Transverse colon (tissue), 4 donors: ENCODE results near the gene THADA. TPM values are rescaled to one million over a fixed set of nuclear protein-coding genes. Genes with fewer than 3 reads are reported as not detected.
"Not testable (repeated sequence)": the region's sequence is repeated elsewhere in the genome, so short reads cannot be mapped to it uniquely, and the experiment has no call there.

Experiments used
- DNase-seq: peaks from one replicate; pipeline ENCODE4 v3.0.0-alpha.2; 2019
- H3K27ac ChIP-seq, 4 donors: fragments of 200-600 bp; sonication (generic); 2 replicates each; pipeline ENCODE4 v1.5.1; 2016 to 2018; ENCODE audit warnings: inconsistent platforms in 4 of 4
- H3K27me3 ChIP-seq: fragments of 200-600 bp; sonication (generic); 2 replicates; pipeline ENCODE4 v1.5.1; 2017; ENCODE audit warnings: inconsistent platforms
- H3K36me3 ChIP-seq, 4 donors: fragments of 200-600 bp; sonication (generic); 2 replicates each; pipeline ENCODE4 v1.5.1; 2017 to 2019; ENCODE audit warnings: inconsistent platforms in 4 of 4
- H3K4me1 ChIP-seq, 4 donors: fragments of 200-600 bp; sonication (generic); 2 replicates each; pipeline ENCODE4 v1.5.1; 2017 to 2020; ENCODE audit warnings: inconsistent platforms in 4 of 4
- H3K4me3 ChIP-seq, 4 donors: fragments of 200-600 bp; sonication (generic); 1 replicate in 1 of 4; 2 replicates in 3 of 4; pipeline versions ENCODE4 v1.5.1 to v1.6.1; 2017 to 2019; ENCODE audit warnings: inconsistent platforms in 4 of 4
- H3K9me3 ChIP-seq, 2 donors: fragments of 200-600 bp; sonication (generic); 2 replicates each; pipeline ENCODE4 v1.5.1; 2017 to 2019; ENCODE audit warnings: inconsistent platforms in 2 of 2
- CTCF ChIP-seq, 5 experiments: fragments of 200-600 bp in 3 of 5; fragments of 450-650 bp in 2 of 5; sonication (generic) in 3 of 5; IDR thresholded peaks; 1 replicate in 2 of 5; 2 replicates in 3 of 5; pipeline ENCODE4 v1.5.1; 2016 to 2017; ENCODE audit warnings: antibody characterized with exemption in 5 of 5, inconsistent platforms in 3 of 5, mild to moderate bottlenecking in 2 of 5, moderate library complexity in 1 of 5
- EP300 ChIP-seq: sonication (generic); formaldehyde crosslinking; IDR thresholded peaks from one replicate; pipeline ENCODE4 v1.6.1; 2017; ENCODE audit warnings: antibody characterized with exemption, low read depth
- POLR2A ChIP-seq: fragments of 450-650 bp; IDR thresholded peaks from one replicate; pipeline ENCODE4 v1.6.1; 2016; ENCODE audit warnings: antibody characterized with exemption, mild to moderate bottlenecking, moderate library complexity
- POLR2AphosphoS5 ChIP-seq, 3 donors: sonication (generic); formaldehyde crosslinking; IDR thresholded peaks; one replicate each; pipeline ENCODE4 v1.6.1; 2016; ENCODE audit warnings: antibody characterized with exemption in 3 of 3
- WGBS, 2 donors: methylation state at CpG; one replicate each; pipeline ENCODE4 v1.1.5; 2018; ENCODE audit warnings: low coverage in 1 of 2; 5-methylcytosine and 5-hydroxymethylcytosine counted together
- in situ Hi-C, 4 donors: fragments of 200-750 bp; cut with MboI; loops; one replicate each; pipeline versions ENCODE4 v1.15.0 to v1.15.1; 2017; ENCODE audit warnings: low sequenced_read_pairs in 3 of 4, low pct_ligation_motif_present in 1 of 4, low pct_unique_long_range_greater_than_20kb in 1 of 4
- intact Hi-C: fragments of 100-400 bp; cut with DNase I; formaldehyde crosslinking; loops from one replicate; pipeline ENCODE4 v1.15.1; 2023; ENCODE audit warnings: low total_unique reads
- total RNA-seq, 4 donors: library from RNA; depleted of rRNA; stranded (reverse); fragments of >200 nt; gene quantifications; one replicate each; pipeline ENCODE4 v1.1.0, GENCODE V29; 2016

The THADA gene
- total RNA-seq, 4 donors from 2014 or later, result 21.7 to 78.6 (median 28.1) TPM

GRCh38 chr2:43387092-43388062 is 208.5 kb downstream of the THADA start:
- intact Hi-C loops (no loop called here), in situ Hi-C loops (no loop called here)
- TF ChIP-seq POLR2AphosphoS5 (IDR thresholded peaks at IDR 0.05) (no peak), EP300 (no peak)
- Histone ChIP-seq H3K27ac (peak overlapping the region; percentile 17 to 34 (median 26)), H3K36me3 (no peaks in the 10 kb centered on the region), H3K27me3 (no peaks in the 10 kb centered on the region), H3K4me3 (no peak overlapping the region), H3K4me1 (peaks cover 14 to 47% (median 24%) of the 10 kb centered on the region in 4 donors), H3K9me3 (no peaks in the 10 kb centered on the region)
- peak; percentile 15 for DNase-seq
- 35 to 54% methylated on average over 4 to 7 of the region's 7 CpGs for WGBS, 2 donors

GRCh38 chr2:43386679-43387078 is 209.2 kb downstream of the THADA start:
- DNase-seq, H3K9me3 ChIP-seq, H3K4me3 ChIP-seq, H3K36me3 ChIP-seq, intact Hi-C loops, in situ Hi-C loops, H3K27me3 ChIP-seq: not testable (repeated sequence)
- 74 to 86% methylated on average over 4 to 9 of the region's 9 CpGs for WGBS, 2 donors
- Histone ChIP-seq H3K27ac (peak overlapping the region in 1 of 4 donors; percentile 22), H3K4me1 (peaks cover 14 to 44% (median 23%) of the 10 kb centered on the region in 4 donors)

GRCh38 chr2:43384143-43384542 is 211.7 kb downstream of the THADA start:
- Histone ChIP-seq H3K27ac (no peak overlapping the region), H3K36me3 (no peaks in the 10 kb centered on the region), H3K27me3 (no peaks in the 10 kb centered on the region), H3K9me3 (no peaks in the 10 kb centered on the region), H3K4me3 (no peak overlapping the region), H3K4me1 (peaks cover 12 to 26% (median 17%) of the 10 kb centered on the region in 4 donors)
- intact Hi-C loops, result no loop called here
- 93% methylated on average over 1 of the region's 1 CpG; no CpG with 5 or more reads in 1 of the 2 donors for WGBS, 2 donors
- TF ChIP-seq POLR2A (no peak), POLR2AphosphoS5 (IDR thresholded peaks at IDR 0.05) (no peak), EP300 (no peak), CTCF (IDR thresholded peaks at IDR 0.05) (no peak)
- in situ Hi-C loops, result no loop called here
- DNase-seq, result no peak

GRCh38 chr2:43383533-43383932 is 212.3 kb downstream of the THADA start:
- WGBS, 2 donors, result 44 to 57% methylated on average over 2 of the region's 2 CpGs
- H3K4me1 ChIP-seq, result peaks cover 12 to 25% (median 14%) of the 10 kb centered on the region in 4 donors
- DNase-seq, result no peak
- in situ Hi-C loops (no loop called here), intact Hi-C loops (no loop called here)
- H3K4me3 ChIP-seq, result no peak overlapping the region
- no peaks in the 10 kb centered on the region for H3K27me3 ChIP-seq
- H3K36me3 ChIP-seq, result no peaks in the 10 kb centered on the region
- no peak overlapping the region for H3K27ac ChIP-seq
- TF ChIP-seq EP300, result no peak
- no peak for TF ChIP-seq POLR2A
- TF ChIP-seq CTCF (IDR thresholded peaks at IDR 0.05), result no peak
- no peak for TF ChIP-seq POLR2AphosphoS5 (IDR thresholded peaks at IDR 0.05)
- H3K9me3 ChIP-seq, result no peaks in the 10 kb centered on the region

- H3K27ac ChIP-seq, result no peak overlapping the region
- in situ Hi-C loops (no loop called here), intact Hi-C loops (no loop called here)
- H3K4me1 ChIP-seq, result peaks cover 0 to 17% (median 5%) of the 10 kb centered on the region in 4 donors
- 71 to 86% methylated on average over 1 of the region's 1 CpG for WGBS, 2 donors
- H3K36me3 ChIP-seq, result no peaks in the 10 kb centered on the region
- no peaks in the 10 kb centered on the region for H3K27me3 ChIP-seq
- TF ChIP-seq CTCF (IDR thresholded peaks at IDR 0.05) (no peak), POLR2AphosphoS5 (IDR thresholded peaks at IDR 0.05) (no peak), POLR2A (no peak), EP300 (no peak)
- H3K4me3 ChIP-seq, result no peak overlapping the region
- H3K9me3 ChIP-seq, result no peaks in the 10 kb centered on the region
- no peak for DNase-seq
These were observed 216.3 kb downstream of the THADA start for GRCh38 chr2:43379494-43379893.
